Stimulated activated CD8-positive, alpha-beta memory T cell treated with anti-CD3 and anti-CD28 coated beads, Interleukin-2, amount 100 ng/mL, for 48 hours (primary cell): ENCODE results near the gene FLT4.

Source experiments
- DNase-seq, 2 donors: peaks; one replicate each; pipeline ENCODE4 v3.0.0-alpha.2; 2020; ENCODE audit warnings: low read depth in 2 of 2

Gene FLT4

DNA sequence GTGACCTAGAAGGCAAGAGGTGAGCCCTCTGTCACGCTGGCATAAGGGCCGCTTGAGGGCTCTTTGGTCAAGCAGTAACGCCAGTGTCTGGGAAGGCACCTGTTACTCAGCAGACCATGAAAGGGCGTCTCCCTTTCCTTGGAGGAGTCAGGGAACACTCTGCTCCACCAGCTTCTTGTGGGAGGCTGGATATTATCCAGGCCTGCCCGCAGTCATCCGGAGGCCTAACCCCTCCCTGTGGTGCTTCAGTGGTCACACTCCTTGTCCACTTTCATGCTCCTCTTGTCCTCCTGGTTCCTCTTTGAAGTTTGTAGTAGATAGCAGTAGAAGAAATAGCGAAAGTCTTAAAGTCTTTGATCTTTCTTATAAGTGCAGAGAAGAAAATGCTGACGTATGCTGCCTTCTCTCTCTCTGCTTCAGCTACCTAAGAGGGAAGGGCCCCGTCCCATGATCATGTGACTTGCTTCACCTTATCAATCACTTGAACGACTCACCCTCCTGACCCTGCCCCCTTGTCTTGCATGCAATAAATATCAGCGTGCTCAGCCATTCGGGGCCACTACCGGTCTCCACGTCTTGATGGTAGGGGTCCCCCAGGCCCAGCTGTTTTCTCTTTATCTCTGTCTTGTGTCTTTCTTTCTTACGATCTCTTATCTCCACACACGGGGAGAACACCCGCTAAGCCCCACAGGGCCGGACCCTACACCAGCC, 41.4 kb downstream of the FLT4 start:
- DNase-seq = no peak

DNA sequence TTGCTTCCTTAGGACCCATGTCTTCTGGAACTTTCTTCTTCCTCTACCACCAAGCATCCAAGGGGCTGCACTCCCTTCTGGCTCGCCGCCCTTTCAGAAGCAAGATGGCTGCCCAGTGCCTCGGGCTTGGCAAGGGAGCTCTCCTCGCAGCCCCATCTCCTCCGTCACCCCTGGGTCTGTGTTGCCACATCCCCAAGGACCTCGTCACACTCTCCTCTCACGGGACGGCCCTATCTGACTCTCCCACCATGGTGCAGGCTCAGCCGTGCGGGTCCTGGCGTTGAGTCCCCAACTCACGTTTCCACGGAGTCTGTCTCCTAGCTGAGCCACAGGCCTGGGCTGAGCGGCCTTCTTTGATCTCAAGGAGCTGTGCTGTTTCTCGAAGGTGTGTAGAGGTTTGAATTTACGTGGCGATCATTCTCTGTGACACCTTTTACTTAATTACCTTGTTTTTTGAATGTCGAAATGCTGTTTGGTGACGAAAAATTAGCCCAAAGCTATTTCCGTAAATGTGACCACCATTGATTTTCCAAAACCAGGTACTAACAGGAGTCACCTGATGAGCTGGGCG, 43.1 kb downstream of the FLT4 start:
- no peak for DNase-seq

DNA sequence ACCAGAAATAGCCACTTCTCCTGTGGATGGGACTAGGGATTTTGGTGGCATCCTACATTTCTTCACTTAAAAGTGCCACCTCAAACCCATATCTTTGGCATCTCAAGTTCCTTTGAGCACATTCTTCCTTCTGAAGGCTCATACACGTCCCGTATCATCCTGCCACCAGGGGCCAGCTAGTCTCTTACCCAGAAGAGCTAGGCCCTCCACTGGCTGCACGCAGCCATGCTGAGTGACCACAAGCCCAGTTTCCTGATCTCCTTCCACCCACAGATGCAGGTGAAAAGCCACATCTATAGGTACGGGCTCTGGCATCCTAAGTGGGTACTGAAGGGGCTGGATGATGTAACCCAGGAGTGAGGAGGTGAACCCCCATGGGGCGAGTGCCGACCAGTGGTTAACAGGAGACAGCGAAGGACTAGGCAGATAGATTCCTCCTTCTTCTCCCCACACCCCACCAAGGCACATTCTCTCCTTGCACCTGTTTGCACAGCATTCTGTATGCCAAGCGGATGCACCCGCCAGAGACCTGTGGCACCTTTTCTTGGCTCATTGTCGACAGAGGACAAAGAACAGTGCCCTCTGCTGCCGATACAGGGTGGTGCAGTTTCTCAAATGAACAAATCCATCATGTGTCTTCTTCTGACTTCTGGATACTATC, 43.7 kb downstream of the FLT4 start:
- peak; percentile 32 to 64 for DNase-seq

DNA sequence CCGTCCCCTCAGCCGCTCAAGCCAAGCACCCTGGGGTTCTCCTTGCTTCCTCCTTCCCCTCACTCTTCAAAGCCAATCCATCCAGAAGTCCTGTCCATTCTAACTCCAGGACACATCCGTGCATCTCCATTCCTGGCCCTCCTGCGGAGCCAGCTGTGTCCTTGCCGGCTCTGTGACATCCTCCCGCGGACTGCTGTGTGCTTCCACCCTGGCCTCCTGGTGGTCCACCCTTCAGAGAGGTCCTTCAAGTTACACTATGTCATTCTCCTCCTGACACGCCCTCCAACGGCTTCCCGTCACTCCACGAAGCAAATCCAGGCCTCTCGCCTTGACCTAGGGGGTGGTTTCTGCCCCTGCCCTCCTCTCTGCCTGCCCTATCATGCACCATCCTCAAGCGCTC, 45.1 kb downstream of the FLT4 start:
- no peak for DNase-seq

DNA sequence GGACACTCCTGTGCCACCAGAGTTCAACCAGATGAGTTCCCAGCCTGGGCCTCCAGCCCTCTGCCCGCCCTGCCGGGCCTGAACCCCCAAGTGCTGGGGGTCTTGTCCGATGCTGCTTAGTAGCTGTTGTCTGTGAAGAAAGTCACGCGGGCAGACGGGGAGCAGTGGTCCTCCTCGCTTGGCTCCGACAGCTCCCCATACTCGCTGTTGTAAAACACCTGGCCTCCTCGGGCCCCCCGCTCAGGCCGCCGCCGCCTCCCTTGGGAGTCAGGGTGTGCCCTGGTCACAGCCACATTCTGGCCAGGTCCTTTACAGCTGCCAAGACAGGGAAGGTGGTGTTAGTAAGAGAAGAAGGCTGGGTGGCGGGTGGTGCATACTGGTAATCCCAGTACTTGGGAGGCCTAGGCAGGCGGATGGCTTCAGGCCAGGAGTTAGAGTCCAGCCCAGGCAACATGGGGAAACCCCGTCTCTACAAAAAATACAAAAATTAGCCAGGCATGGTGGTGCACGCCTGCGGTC, 46.3 kb downstream of the FLT4 start:
- no peak for DNase-seq

DNA sequence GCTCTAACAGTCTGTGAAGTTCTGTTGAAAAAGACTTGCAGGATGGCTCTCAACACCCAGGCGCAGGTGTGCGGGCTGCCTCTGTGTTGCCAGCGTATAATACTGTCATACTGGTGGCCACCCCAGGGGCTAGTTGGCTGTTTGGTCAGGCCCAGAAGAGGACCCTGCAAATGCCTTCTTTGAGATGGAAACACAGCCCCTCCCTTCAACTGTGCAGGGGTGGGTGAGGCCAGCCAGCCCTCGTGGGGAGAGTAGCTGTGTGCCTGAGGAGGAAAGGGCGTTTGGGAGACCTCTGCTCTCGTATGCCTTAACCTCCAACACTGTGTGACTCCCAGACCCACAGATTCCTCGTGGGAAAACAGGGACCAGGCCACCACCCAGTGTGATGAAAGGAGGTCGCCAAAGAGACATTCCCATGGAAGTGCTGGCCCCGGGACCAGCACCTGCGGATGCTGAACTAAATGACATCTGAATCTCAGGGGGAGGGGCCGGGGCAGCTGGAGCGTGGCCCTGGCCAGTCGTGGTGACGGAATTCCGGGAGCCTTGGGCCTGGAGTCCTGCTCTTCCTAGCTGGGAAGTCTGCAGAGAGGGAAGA, 46.8 kb downstream of the FLT4 start:
- DNase-seq = no peak

DNA sequence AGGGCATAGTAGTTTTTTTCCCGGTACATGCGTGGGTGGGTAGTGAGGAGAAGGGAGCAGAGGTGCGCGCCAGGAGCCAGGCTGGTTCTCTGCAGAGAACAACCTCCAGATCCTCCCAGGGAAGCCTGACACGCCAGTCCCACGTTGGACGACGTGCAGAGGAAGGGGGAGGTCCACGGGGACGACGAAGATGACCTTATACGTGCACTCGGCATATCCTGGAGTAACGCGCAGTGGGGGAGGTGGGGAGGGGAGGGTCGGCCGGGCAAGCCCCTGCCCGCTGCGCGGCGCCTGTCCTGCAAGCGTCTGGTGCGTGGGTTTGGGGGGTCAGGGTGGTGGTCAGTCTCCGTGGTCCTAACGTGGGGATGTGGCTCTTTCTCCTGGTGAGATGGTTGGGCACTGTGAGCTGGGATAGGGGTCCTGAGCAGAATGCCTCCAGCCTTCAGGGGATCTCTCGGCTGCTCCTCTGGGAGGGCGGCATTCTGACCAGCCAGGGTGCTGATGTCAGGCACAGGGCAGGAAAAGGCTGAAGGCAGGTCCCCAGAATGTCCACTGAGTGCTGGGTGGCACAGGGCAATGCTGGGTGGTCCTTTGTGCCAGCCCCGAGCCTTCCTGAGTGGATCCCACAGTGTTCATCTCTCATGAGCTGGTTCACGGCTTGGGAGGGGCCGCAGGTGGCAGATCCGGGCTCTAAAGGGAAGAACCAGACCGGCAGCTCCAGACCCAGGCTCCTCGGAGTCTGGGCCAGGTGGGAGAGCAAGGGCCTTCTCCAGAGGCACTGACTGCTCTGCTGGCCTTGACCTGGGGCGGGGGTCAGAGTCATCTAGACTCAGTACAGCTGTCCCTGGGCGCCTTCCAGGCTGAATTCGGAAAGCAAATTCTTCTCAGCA, 47.6 kb downstream of the FLT4 start:
- no peak for DNase-seq

DNA sequence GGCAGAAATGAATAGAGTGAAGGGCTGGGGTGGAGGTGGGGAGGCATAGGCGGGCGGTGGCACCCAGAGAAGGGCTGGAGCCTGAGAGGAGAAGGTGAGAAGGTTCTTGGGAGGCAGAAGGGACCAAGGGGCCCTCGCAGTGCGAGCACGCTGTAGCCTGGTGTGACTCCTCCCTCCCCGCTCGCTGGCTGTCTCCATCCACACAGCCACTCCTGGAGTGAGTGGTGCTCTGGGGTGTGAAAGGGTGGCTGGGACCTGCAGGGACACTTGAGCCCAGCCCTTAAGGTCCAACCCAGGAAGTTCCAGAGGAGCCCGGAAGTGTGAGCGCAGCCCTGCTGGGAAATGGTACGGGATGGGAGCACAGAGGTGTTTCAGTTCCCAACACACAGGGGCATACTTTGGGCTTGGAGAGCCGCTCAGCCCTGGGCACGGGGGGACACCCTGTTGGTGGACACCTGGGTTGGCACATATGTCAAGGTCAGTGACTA, 48.8 kb downstream of the FLT4 start:
- no peak for DNase-seq

DNA sequence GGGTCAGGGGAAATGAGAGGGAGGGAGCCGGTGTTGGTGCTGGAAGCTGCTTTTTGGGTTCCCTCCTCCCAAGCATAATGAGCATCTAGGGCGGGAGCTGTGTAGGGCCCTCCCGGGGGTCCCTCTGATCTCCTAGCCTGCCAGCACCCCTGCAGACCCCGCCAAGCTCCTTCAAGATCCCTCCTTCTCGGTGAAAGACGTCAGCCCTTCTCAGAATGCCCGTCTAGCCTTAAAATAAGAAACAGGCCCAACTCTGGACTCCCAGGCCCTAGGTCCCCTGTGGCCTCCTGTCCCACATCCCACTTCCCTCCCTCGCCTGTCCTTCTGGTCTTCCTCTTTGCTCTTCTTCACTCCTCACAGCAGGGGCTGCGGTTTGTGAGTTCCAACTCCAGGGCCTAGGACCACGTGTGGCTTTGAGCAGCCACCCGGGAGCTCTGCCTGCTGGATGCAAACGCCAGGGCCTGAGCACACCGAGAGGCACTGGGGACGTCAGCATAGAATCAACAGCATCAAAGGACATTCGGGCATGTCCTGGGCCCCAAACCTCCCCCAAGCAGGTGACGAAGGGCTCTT, 49.3 kb downstream of the FLT4 start:
- DNase-seq = no peak

DNA sequence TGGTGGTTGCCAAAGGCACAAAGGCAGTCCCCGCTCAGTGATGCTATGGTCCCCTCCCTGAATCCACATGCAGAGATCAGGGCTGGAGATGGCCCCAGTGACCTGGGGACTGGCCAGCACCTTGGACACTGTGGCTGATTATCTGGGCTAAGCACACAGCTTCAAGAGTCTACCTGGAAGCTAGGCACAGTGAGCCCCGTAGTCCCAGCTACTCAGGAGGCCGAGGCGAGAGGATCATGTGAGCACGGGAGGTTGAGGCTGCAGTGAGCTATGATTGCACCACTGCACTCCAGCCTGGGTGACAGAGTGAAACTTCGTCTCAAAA, 49.8 kb downstream of the FLT4 start:
- no peak for DNase-seq

DNA sequence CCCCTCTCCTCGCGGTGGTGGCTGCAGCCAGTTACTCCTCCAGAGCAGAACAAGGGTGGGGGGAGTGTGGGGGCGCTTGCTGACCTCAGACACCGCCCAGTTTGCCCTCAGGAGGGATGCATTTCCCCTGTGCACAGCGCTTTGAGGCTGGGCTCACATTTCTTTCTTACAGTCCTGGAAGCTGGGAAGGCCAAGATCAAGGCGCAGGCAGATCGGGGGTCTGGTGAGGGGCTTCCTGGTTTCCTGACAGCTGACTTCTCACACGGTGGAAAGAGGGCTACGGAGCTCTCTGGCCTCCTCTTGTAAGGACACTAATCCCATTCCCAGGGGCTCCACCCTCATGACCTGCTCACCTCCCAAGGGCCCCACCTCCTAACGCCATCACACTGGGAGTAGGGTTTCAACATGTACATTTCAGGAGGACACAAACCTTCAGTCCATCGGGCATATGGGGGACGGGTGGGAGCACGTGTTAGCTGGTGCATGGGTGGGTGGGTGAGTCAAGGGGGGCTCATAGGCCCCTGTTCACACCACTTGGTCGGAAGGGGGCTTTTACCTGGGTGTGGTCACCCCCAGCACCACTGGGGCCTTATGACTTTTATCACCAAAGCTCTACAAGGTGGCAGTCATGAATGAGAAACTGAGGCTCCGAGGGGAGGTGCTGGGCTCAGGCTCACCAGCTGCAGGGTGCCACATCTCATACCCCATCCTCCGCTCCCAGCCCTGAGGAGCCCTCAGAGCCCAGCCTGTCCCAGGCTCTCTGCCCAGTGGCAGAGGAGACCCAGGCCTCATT, 50.4 kb downstream of the FLT4 start:
- no peak for DNase-seq

DNA sequence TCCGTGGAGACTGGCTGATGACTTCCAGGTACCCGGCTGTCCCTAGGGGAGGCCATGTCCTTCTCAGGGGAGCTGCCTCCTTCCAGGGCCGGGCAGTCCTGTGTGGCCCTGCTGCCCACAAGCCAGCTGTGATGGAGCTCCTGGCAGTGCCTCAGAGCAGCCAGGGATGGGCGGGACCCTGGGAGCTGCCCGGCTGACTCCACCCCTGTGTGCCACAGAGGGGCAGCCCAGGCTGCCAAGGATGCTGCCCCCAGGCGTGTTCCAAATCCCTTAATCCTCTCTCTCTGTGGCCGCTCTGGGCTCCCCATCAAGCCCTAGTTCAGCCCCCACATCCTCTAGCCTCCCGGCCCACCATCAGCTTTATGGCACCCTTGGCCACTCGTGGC, 51.1 kb downstream of the FLT4 start:
- DNase-seq = no peak

DNA sequence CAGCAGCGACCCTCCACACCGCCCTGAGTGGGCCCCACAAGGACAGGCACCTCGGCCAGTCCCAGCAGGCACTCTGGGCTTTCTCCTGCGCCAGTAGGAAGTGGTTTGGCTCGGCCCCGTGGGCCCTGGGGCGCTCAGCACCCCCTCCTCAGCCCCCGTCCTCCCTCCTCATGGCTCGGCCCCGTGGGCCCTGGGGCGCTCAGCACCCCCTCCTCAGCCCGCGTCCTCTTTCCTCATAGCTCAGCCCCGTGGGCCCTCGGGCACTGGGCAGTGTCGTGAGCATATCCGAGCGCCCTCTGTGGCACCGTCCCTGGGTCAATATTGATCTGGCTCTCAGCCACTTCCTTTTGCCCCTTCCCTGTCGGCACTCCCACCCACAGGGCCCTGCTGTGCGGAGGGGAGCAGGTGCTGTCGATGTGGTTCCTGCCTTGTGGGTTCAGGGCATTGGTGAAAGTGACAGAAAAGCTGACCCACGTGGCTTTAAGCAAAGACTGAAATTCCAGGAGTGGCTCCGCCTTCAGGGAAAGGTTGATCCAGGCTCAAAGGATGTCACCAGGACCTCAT, 52.6 kb downstream of the FLT4 start:
- DNase-seq = no peak

DNA sequence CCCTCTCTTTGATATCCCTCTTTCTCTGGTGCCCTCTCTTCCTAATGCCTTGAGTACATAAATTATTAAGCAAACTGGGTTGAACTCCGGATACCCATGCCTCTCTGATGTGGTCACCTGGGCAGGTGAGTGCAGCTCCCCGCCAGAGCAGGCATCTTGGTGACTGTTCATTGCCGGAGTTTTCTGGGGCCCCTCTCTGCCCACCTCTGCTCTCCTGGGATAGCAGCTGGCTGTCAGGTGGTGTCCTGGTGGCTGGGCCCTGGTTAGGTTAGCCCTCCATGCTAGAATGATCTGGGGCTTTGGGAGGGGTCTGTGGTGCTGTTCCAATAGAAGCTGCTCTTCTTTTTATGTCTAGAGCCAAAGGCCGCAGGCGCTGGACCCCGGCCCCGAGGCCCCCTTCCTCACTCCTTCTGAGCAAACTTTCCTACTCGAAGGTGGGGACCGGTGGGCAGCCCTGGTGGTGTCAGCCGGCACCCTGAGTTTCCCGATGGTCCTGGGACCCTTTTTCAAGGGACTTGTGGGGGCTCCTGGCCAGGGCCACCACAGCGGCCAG, 53.2 kb downstream of the FLT4 start:
- no peak for DNase-seq

DNA sequence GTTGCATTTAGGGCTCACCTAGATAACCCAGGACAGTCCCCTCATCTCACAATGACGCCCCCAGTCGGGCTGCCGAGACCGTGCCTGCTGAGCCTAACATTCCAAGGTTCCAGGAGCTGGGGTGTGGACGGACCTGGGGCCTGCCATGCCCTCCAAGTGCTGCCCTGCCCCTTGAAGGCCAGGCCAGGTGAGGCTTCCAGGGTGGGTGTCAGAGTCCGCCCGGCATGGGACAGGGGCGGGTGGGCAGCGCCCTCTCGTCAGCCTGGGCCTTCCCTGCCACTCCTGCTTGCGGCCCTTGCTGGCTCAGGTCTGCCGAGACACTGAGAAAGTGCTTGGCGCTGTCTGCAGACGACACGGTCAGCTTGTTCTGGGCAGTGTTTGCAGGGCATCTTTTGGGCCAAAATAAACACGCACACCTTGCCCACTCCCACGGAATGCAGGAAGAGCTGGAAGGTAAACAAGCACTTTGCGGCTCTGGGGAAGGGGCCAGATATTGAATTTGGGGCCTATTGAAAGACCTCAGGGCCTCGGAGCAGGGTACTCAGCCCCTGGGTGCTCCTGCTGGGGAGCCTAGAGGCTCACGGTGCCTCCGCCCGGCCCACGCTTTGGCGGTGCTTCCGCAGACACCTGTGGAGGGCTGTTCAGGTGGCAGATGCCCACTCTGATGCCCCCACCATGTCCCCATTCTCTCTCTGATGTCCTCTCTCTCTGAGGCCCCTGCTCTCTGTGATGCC, 53.9 kb downstream of the FLT4 start:
- DNase-seq = no peak

DNA sequence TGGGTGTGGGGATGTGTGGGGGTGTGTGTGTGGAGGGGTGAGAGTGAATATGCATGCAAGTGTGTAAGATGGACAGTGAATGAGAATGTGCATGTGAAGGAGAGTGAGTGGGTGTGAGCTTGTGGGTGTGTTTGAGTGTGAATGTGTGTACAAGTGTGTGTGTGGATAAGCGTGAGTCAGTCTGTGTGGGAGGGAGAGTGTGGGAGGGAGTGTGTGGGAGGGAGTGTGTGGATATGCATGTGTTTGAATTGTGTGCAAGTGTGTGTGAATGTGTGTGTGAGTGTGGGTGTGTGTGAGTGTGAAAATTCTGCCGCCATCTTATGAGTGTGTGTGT, 54.4 kb downstream of the FLT4 start:
- DNase-seq = no peak

DNA sequence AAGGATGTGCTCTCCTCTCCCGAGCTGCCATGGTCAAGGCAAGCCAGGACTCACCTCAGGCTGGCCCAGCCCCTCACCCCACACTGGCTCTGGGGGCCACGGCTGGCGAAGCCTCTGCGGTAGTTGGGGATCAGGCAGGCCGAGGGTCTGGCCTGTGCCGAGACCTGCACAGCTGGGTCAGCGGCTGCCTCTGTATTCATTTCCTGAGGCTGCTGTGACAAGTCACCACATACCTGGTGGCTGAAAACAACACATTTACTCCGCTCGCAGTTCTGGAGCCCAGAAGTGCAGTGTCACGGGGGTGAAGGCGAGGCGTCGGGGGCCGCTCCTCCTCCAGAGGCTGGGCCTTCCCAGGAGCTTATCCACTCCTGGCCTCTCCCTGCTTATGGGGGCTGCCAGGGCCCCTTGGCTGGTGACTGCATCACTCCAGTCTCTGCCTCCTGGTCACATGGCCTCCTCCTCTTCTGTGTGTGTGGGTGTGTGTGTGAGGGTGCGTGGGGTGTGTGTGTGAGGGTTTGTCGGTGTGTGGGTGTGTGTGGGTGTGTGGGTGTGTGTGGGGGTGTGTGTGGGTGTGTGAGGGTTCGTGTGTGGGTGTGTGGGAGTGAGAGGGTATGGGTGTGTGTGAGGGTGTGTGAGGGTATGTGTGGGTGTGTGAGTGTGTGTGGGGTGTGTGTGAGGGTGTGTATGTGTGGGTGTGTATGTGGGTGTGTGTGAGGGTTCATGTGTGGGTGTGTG, 54.9 kb downstream of the FLT4 start:
- no peak for DNase-seq

DNA sequence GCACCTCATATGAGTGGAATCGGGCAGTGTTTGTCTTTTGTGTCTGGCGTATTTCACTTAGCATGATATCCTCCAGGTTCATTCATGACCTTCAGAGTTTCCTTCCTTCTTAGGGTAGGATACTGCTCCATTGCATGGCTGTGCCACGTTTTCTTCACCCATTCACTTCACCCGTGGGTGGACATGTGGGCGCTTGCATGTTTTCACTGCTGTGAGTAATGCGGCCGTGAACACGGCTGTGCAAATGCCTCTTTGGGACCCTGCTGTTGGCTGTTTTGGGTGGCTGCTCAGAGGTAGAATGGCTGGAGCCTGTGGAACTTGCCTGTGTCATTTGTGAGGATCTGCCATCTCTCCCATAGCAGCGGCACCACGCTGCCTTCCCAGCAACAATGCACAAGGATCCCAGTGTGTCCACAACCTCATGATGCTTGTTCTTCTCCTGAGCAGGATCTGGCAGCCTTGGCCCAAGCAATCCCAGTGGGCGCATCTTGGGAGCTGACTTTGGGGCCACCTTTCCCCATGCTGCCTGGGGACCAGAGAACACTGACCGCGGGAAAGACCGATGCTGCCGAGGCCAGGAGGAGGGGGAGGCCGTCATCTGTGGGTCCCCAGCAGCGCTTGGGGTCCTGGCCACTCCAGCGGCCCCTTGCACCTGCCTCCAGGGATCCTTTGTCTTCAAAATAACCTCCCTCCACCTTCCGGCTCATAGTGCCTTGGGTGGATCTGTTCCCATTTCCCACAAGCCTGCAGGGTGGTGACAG, 55.8 kb downstream of the FLT4 start:
- no peak for DNase-seq
